Measurements from ENCODE around the gene SEMA3A. TPM values are rescaled to one million over a fixed set of nuclear protein-coding genes. Genes with fewer than 3 reads are reported as not detected.

SEMA3A gene
- total RNA-seq, 4 donors from 2014 or later, result 0.15 to 4.6 (median 0.69) TPM

DNA sequence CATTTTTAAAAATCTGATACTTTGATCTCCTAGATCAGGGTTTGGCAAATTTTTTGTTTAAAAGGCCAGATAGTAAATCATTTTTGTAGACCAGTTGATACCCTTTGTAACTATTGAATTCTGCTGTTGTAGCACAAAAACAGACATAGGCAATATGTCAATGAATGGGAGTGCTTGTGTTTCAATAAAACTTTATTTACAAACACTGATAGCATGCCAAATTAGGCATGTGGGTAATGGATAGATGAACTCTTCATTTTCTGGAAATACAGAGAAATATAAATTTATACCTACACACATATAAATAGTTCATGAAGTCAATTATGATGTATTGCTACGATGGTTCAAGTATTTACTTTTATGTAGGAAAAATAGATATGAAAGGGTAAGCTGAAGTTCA, 60.4 kb downstream of the SEMA3A start:
- intact Hi-C loops (cut with DNase I), result no loop called here
- no peak for DNase-seq
- Histone ChIP-seq H3K9me3 (no peaks in the 10 kb centered on the region), H3K27me3 (no peaks in the 10 kb centered on the region), H3K4me1 (no peaks in the 10 kb centered on the region), H3K36me3 (no peaks in the 10 kb centered on the region), H3K4me3 (no peak overlapping the region), H3K27ac (no peak overlapping the region)
- no peak for TF ChIP-seq POLR2A (IDR thresholded peaks at IDR 0.05)
- TF ChIP-seq, protein P1, sequence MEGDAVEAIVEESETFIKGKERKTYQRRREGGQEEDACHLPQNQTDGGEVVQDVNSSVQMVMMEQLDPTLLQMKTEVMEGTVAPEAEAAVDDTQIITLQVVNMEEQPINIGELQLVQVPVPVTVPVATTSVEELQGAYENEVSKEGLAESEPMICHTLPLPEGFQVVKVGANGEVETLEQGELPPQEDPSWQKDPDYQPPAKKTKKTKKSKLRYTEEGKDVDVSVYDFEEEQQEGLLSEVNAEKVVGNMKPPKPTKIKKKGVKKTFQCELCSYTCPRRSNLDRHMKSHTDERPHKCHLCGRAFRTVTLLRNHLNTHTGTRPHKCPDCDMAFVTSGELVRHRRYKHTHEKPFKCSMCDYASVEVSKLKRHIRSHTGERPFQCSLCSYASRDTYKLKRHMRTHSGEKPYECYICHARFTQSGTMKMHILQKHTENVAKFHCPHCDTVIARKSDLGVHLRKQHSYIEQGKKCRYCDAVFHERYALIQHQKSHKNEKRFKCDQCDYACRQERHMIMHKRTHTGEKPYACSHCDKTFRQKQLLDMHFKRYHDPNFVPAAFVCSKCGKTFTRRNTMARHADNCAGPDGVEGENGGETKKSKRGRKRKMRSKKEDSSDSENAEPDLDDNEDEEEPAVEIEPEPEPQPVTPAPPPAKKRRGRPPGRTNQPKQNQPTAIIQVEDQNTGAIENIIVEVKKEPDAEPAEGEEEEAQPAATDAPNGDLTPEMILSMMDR (IDR thresholded peaks at IDR 0.05), result no peak
- WGBS, 2 donors, result 80 to 91% methylated on average over 1 of the region's 1 CpG

DNA sequence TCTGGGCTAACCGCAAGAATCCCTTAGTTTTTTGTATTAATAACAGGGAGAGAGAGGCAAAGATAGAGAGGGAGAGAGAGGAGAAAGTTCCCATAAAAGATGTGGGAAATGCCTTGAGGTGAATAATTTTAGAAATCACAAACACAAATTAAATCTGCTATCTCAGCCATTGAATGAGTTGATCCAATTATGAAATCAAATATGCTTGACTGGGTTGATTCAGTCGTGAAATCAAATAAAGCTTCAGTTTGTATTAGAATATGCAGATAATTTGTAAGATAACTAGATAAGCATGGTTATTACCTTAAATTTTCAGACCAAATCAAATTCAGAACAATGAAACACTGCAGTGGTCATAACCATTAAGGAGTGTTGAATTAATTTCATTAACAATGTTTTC, 68.9 kb downstream of the SEMA3A start:
- H3K9me3 ChIP-seq, result no peaks in the 10 kb centered on the region
- H3K4me1 ChIP-seq, result no peaks in the 10 kb centered on the region
- WGBS, 2 donors, result 76 to 87% methylated on average over 2 of the region's 2 CpGs
- TF ChIP-seq, protein P1 (IDR thresholded peaks at IDR 0.05), result no peak
- TF ChIP-seq POLR2A (IDR thresholded peaks at IDR 0.05), result no peak
- no peak overlapping the region for H3K27ac ChIP-seq
- intact Hi-C loops (cut with DNase I), result no loop called here
- no peaks in the 10 kb centered on the region for H3K27me3 ChIP-seq
- no peak for DNase-seq
- H3K4me3 ChIP-seq, result no peak overlapping the region
- H3K36me3 ChIP-seq, result no peaks in the 10 kb centered on the region

DNA sequence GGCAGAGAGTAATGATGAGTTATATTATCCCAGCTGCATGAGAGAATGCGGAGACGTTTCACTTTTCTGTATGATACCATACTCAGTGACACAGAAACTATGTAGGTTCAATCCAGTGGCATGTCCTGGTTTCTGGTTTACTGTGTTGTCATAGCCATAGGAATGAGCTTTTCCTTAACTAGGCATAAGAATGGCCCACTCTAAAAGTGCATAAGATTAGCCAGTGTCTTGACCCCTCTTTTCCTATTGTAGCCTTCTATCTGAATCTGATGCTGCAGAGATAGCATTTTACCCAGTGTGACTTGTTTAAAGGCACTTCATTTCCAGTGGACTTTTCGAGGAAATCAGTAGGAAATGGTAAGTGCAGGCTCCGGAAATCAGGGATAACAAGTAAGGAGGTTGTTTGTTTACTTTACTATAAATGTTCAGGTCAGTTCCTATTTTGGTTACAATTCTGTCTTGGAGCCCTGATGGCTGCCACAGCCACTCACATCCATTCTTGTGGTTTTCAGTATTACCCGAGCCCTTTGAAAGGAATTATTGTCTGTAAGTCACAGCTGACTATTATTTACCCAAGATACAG, 70.5 kb downstream of the SEMA3A start:
- DNase-seq, result no peak
- no peak for TF ChIP-seq POLR2A (IDR thresholded peaks at IDR 0.05)
- TF ChIP-seq, protein P1 (IDR thresholded peaks at IDR 0.05), result no peak
- WGBS, 2 donors, result 43 to 50% methylated on average over 5 of the region's 5 CpGs
- Histone ChIP-seq H3K4me3 (peak overlapping the region in 1 of 4 donors; percentile 29), H3K27ac (peak overlapping the region in 1 of 4 donors; percentile 30), H3K36me3 (no peaks in the 10 kb centered on the region), H3K27me3 (no peaks in the 10 kb centered on the region), H3K9me3 (no peaks in the 10 kb centered on the region), H3K4me1 (no peaks in the 10 kb centered on the region)
- intact Hi-C loops (cut with DNase I), result no loop called here

GRCh38 chr7:84122582-84123360, 71.8 kb downstream of the SEMA3A start:
- no peak for DNase-seq
- TF ChIP-seq POLR2A (IDR thresholded peaks at IDR 0.05), result no peak
- TF ChIP-seq, protein P1 (IDR thresholded peaks at IDR 0.05), result no peak
- H3K27me3 ChIP-seq, result no peaks in the 10 kb centered on the region
- intact Hi-C loops (cut with DNase I), result no loop called here
- WGBS, 2 donors, result 81 to 86% methylated on average over 4 of the region's 4 CpGs
- H3K4me1 ChIP-seq, result no peaks in the 10 kb centered on the region
- H3K9me3 ChIP-seq, result no peaks in the 10 kb centered on the region
- no peak overlapping the region for H3K4me3 ChIP-seq
- no peaks in the 10 kb centered on the region for H3K36me3 ChIP-seq
- no peak overlapping the region for H3K27ac ChIP-seq

DNA sequence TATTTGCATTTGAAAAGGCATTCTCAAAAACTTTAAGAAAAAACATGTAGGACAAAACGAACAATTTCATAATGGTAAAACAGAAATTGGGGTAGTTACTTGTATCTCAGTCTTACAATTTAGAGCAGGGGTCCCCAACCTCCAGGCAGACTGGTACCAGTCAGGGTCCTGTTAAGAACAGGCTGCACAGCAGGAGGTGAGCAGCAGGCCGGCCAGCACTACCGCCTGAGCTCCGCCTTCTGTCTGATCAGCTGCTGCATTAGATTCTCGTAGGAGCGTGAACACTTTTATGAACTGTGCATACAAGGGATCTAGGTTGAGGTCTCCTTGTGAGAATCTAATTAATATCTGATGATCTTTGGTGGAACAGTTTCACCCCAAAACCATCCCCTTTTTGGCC, 77.3 kb downstream of the SEMA3A start:
- no peak for DNase-seq
- Histone ChIP-seq H3K4me1 (peaks cover 0 to 27% (median 3%) of the 10 kb centered on the region in 3 donors), H3K9me3 (no peaks in the 10 kb centered on the region), H3K4me3 (no peak overlapping the region), H3K27me3 (no peaks in the 10 kb centered on the region), H3K27ac (no peak overlapping the region), H3K36me3 (no peaks in the 10 kb centered on the region)
- TF ChIP-seq, protein P1 (IDR thresholded peaks at IDR 0.05), result no peak
- no peak for TF ChIP-seq POLR2A (IDR thresholded peaks at IDR 0.05)
- intact Hi-C loops (cut with DNase I), result no loop called here
- WGBS, 2 donors, result 94 to 97% methylated on average over 6 of the region's 6 CpGs

All from esophagus squamous epithelium (tissue), 5 donors.